NT2/D1 (cell line): ENCODE data around the gene LYVE1.
A peak's percentile ranks its signal among the peaks of the same experiment; 100 is the strongest.

Source experiments
- DNase-seq: peaks from one replicate; pipeline ENCODE4 v3.0.0-alpha.2; 2011; ENCODE audit warnings: low read depth, low spot score
- H3K27me3 ChIP-seq: 2 replicates; pipeline ENCODE4 v1.6.0; 2011; ENCODE audit warnings: mild to moderate bottlenecking; ENCODE audit not compliant: insufficient read length, insufficient read depth
- H3K36me3 ChIP-seq: 2 replicates; pipeline ENCODE4 v1.6.1; 2011; ENCODE audit warnings: mild to moderate bottlenecking, low read length, mixed read lengths; ENCODE audit not compliant: insufficient read depth, insufficient read length
- H3K4me1 ChIP-seq: 2 replicates; pipeline ENCODE4 v1.5.1; 2011; ENCODE audit not compliant: insufficient read depth, insufficient read length
- H3K4me3 ChIP-seq: 2 replicates; pipeline ENCODE4 v1.5.1; 2011; ENCODE audit warnings: low read depth; ENCODE audit not compliant: insufficient read length
- H3K9ac ChIP-seq: 2 replicates; pipeline ENCODE4 v1.6.0; 2011; ENCODE audit warnings: low read depth; ENCODE audit not compliant: insufficient read length
- H3K9me3 ChIP-seq: 2 replicates; pipeline ENCODE4 v1.5.1; 2011; ENCODE audit warnings: mild to moderate bottlenecking, low read length; ENCODE audit not compliant: insufficient read depth
- SUZ12 ChIP-seq: IDR thresholded peaks from 2 replicates; pipeline ENCODE4 v1.6.1; 2011; ENCODE audit not compliant: insufficient read length, insufficient read depth; ENCODE audit errors: extremely low read depth
- YY1 ChIP-seq: IDR thresholded peaks from 2 replicates; pipeline ENCODE4 v1.6.1; 2011; ENCODE audit not compliant: insufficient read length, insufficient read depth
- ZNF274 ChIP-seq: IDR thresholded peaks from 2 replicates; pipeline ENCODE4 v1.6.1; 2011; ENCODE audit warnings: mild to moderate bottlenecking, low read depth, low read length

LYVE1 gene

DNA sequence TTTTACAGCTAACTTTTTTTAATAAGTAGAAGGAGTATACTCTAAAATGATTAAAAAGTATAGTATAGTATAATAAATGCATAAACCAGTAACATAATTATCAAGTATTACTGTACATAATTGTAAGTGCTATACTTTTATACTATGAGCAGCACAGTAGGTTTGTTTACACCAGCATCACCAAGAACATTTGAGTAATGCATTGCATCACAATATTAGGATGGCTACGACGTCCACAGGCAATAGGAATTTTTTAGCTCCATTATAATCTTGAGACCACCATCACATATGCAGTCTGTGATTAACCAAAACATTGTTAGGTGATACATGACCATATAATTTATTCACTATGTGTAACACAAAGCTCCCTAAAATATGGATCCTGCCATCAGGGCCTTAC is 47.9 kb downstream of the LYVE1 start:
- H3K9me3 ChIP-seq: no peaks in the 10 kb centered on the region
- H3K36me3 ChIP-seq: peaks cover 31% of the 10 kb centered on the region
- TF ChIP-seq ZNF274 (no peak), YY1 (no peak), SUZ12 (no peak)
- no peak for DNase-seq
- no peak overlapping the region for H3K9ac ChIP-seq
- H3K4me3 ChIP-seq: no peak overlapping the region
- no peaks in the 10 kb centered on the region for H3K27me3 ChIP-seq
- H3K4me1 ChIP-seq: no peaks in the 10 kb centered on the region

DNA sequence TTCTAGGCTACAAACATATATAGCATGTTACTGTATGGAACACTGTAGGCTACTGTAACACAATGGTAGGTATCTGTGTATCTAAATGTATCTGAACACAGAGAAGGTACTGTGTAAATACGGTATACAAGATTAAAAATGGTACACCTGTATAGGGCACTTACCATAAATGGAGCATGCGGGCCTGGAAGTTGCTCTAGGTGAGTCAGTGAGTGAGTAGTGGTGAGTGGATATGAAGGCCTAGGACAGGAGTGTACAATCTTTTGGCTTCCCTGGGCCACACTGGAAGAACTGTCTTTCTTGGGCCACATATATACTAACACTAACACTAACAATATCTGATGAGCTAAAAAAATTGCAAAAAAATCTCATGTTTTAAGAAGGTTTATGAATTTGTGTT is 48.8 kb downstream of the LYVE1 start:
- Histone ChIP-seq H3K9ac (no peak overlapping the region), H3K36me3 (peaks cover 28% of the 10 kb centered on the region), H3K4me1 (no peaks in the 10 kb centered on the region), H3K4me3 (no peak overlapping the region), H3K27me3 (no peaks in the 10 kb centered on the region), H3K9me3 (no peaks in the 10 kb centered on the region)
- TF ChIP-seq YY1: no peak
- TF ChIP-seq SUZ12: no peak
- no peak for DNase-seq

DNA sequence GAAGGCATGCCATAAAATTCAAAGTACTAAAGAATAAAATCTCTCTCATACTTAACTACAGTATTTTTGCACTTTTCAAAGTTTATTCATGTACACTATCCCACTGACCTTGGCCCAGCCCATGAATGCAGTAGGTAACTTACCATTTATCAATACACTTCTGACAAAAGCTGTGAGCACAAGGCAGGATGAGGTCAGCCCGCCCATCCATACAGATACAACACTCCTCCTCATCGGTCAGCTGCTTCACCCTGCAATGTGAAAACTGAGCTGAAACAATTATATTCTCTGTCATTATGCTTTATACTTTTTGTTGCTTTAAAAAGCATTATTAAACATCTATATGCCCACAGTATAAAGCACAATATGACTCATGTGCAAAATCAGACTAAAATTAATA is 49.6 kb downstream of the LYVE1 start:
- no peak for DNase-seq
- Histone ChIP-seq H3K36me3 (peaks cover 24% of the 10 kb centered on the region), H3K9ac (no peak overlapping the region), H3K27me3 (no peaks in the 10 kb centered on the region), H3K4me1 (no peaks in the 10 kb centered on the region), H3K4me3 (no peak overlapping the region), H3K9me3 (no peaks in the 10 kb centered on the region)
- TF ChIP-seq ZNF274: no peak
- TF ChIP-seq YY1: no peak
- no peak for TF ChIP-seq SUZ12

DNA sequence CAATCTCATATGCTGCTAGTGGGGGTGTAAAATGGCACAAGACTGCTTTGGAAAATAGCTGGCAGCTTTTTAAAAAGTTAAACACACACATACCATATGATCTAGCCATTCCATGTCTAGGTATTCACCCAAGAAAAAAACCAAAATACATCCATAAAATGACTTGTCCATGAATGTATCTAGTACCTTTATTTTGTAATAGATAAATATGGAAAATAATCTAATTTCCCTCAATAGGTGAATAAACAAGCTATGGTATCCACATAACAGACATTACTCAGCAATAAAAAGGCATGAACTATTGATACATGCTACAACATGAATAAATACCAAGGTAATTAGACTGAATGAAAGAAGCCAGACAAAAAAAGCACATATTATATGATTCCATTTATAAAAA is 50.3 kb downstream of the LYVE1 start:
- Histone ChIP-seq H3K27me3 (no peaks in the 10 kb centered on the region), H3K4me1 (no peaks in the 10 kb centered on the region), H3K9me3 (no peaks in the 10 kb centered on the region), H3K9ac (no peak overlapping the region), H3K36me3 (peaks cover 21% of the 10 kb centered on the region), H3K4me3 (no peak overlapping the region)
- TF ChIP-seq ZNF274 (no peak), SUZ12 (no peak), YY1 (no peak)
- DNase-seq: no peak

DNA sequence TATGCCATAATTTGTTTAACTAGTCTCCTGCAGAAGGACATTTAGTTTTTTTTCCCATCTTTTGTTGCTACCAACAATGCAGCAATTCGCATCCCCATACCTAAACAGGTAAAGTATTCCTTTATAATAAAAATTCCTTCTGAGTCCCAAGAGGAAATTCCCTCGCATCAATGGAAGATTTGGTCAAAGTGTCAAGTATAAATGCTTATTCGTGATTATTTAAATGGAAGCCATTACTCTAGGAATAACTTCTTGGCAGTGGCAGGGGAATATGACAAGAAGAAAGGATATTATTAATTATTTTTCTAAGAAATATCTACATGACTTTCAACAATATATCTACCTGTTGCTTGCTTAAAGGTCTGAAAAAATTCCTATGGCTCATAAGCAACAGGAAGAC is 53.0 kb downstream of the LYVE1 start:
- no peak for DNase-seq
- H3K36me3 ChIP-seq: peaks cover 4% of the 10 kb centered on the region
- H3K9ac ChIP-seq: no peak overlapping the region
- no peaks in the 10 kb centered on the region for H3K27me3 ChIP-seq
- H3K4me3 ChIP-seq: no peak overlapping the region
- H3K9me3 ChIP-seq: no peaks in the 10 kb centered on the region
- peaks cover 3% of the 10 kb centered on the region for H3K4me1 ChIP-seq
- TF ChIP-seq SUZ12 (no peak), YY1 (no peak), ZNF274 (no peak)

DNA sequence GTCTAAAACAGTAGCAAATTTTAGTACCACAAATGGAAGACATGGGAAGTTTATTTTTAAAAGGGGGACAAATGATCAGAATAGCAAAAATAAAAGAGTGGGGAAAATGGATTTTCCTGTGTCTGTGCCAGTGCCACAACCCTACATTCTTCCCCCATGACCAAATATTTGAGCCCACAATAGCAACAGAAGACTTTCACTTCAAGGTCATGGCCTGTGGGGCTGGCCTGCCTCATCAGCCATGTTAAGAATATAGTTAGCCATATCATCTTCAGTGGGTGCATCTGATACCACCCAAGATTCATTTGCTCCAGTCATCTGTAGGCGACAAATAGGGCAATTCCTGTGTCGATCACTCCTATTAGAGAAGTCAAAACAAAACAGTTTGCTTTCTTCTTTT is 53.8 kb downstream of the LYVE1 start:
- TF ChIP-seq SUZ12: no peak
- no peak for TF ChIP-seq YY1
- TF ChIP-seq ZNF274: no peak
- Histone ChIP-seq H3K4me1 (peaks cover 3% of the 10 kb centered on the region), H3K36me3 (peaks cover 1% of the 10 kb centered on the region), H3K4me3 (no peak overlapping the region), H3K9ac (no peak overlapping the region), H3K27me3 (no peaks in the 10 kb centered on the region), H3K9me3 (no peaks in the 10 kb centered on the region)
- no peak for DNase-seq

DNA sequence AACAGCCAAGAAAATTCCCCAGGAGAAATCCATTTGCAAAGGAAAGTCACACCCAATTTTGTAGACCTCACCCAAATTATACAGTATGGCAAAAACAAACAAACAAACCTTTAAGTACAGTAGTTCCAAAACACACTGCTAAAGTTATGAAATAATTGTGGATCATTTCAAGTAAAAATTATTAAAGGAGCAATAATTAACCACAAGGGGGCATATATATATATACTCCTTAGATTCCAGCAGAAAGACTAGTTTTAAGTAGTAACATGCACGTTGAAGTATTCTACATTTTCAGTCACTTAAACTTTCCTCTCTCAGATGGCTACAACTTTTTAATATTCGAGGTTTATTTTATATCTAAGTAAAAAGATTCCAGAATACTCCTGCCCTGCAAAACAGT is 54.3 kb downstream of the LYVE1 start:
- DNase-seq: no peak
- no peaks in the 10 kb centered on the region for H3K36me3 ChIP-seq
- H3K9ac ChIP-seq: no peak overlapping the region
- no peak overlapping the region for H3K4me3 ChIP-seq
- TF ChIP-seq SUZ12 (no peak), ZNF274 (no peak), YY1 (no peak)
- no peaks in the 10 kb centered on the region for H3K9me3 ChIP-seq
- peaks cover 3% of the 10 kb centered on the region for H3K4me1 ChIP-seq
- H3K27me3 ChIP-seq: no peaks in the 10 kb centered on the region

DNA sequence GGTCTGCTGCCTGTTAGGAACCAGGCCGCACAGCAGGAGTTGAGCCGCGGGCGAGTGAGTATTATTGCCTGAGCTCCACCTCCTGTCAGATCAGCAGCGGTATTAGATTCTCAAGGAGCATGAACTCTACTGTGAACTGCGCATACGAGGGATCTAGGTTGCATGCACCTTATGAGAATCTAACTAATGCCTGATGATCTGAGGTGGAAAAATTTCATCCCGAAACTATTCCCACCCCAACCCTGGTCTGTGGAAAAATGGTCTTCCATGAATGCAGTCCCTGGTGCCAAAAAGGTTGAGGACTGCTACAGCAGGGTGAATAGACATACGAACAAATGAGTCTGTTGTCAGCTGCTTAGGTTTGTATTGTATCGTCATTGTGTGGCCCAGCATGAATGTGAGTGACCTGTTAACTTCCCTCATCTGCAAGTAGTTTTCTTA is 57.3 kb downstream of the LYVE1 start:
- no peaks in the 10 kb centered on the region for H3K36me3 ChIP-seq
- H3K9me3 ChIP-seq: no peaks in the 10 kb centered on the region
- H3K27me3 ChIP-seq: no peaks in the 10 kb centered on the region
- H3K9ac ChIP-seq: no peak overlapping the region
- no peak overlapping the region for H3K4me3 ChIP-seq
- peak; percentile 50 for DNase-seq
- TF ChIP-seq ZNF274 (no peak), YY1 (no peak), SUZ12 (no peak)
- peaks cover 3% of the 10 kb centered on the region for H3K4me1 ChIP-seq
